PC-9 (cell line): ENCODE data around the gene GSK3B.

Source experiments
- EZH2 ChIP-seq: fragments of 200-600 bp; sonication (generic); IDR thresholded peaks from 2 replicates; pipeline ENCODE4 v1.8.0; 2017; ENCODE audit warnings: antibody characterized with exemption, low read depth
- TF ChIP-seq, protein P1 (sequence below): fragments of 200-600 bp; sonication (generic); conservative IDR thresholded peaks from 2 replicates; pipeline ENCODE4 v1.6.1; 2017; ENCODE audit warnings: mixed run types, antibody characterized with exemption, mild to moderate bottlenecking, moderate library complexity

DNA sequence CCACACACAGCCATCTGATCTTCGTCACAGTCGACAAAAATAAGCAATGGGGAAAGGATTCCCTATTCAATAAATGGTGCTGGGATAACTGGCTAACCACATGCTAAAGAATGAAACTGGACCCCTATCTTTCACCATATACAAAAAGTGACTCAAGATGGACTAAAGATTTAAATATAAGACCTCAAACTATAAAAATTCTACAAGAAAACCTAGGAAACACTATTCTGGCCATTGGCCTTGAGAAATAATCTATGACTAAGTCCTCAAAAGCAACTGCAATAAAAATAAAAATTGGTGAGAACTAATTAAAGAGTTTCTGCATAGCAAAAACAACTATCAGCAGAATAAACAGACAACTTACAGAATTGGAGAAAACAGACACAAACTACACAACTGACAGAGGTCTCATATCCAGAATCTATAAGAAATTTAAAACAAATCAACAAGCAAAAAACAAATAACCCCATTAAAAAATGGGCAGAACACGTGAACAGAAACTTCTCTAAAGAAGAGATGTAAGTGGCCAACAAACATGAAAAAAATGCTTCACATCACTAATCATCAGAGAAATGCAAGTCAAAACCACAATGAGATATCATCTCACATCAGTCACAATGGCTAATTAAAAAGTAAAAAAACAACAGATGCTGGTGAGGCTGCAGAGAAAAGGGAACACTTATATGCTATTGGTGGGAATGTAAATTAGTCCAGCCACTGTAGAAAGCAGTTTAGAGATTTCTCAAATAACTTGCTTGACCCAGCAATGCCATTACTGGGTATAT is 208.3 kb downstream of the GSK3B start:
- TF ChIP-seq EZH2, result no peak
- TF ChIP-seq, protein P1, sequence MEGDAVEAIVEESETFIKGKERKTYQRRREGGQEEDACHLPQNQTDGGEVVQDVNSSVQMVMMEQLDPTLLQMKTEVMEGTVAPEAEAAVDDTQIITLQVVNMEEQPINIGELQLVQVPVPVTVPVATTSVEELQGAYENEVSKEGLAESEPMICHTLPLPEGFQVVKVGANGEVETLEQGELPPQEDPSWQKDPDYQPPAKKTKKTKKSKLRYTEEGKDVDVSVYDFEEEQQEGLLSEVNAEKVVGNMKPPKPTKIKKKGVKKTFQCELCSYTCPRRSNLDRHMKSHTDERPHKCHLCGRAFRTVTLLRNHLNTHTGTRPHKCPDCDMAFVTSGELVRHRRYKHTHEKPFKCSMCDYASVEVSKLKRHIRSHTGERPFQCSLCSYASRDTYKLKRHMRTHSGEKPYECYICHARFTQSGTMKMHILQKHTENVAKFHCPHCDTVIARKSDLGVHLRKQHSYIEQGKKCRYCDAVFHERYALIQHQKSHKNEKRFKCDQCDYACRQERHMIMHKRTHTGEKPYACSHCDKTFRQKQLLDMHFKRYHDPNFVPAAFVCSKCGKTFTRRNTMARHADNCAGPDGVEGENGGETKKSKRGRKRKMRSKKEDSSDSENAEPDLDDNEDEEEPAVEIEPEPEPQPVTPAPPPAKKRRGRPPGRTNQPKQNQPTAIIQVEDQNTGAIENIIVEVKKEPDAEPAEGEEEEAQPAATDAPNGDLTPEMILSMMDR, result no peak
